Mammary epithelial cell (primary cell): ENCODE results near the gene VASN.

Experiments used
- EZH2 ChIP-seq: IDR thresholded peaks from 2 replicates; pipeline ENCODE4 v1.6.1; 2012; ENCODE audit warnings: low read length, inconsistent platforms, borderline replicate concordance
- TF ChIP-seq, protein P1 (sequence below), 2 donors: IDR thresholded peaks in 1 of 2; conservative IDR thresholded peaks in 1 of 2; 2 replicates each; pipeline ENCODE4 v1.5.1; 2011 to 2012; ENCODE audit warnings: inconsistent platforms in 2 of 2, low read length in 2 of 2, mild to moderate bottlenecking in 2 of 2, control low read depth in 1 of 2, low read depth in 1 of 2; ENCODE audit not compliant: insufficient read depth in 1 of 2; ENCODE audit errors: extremely low read depth in 1 of 2

DNA sequence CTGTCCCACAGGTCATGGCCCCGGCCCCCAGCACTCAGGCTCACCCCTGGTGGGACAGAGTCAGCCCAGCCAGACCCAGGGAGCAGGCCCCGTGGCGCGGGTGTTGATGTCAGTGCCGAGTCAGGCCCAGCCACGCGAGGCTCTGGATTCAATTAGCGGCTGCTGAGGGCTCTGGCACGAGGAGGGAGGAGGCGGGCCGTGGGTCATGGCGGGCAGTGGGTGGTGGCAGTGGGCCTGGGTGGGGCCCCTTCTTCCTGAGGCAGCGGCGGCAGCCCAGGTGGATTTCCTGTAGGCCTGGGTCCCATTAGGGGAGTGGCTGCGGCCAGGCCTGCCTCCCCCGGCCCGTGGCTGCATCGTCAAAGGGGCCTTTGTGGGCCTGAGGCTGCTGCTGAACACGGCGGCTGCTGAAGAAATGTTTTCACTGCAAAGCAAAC is 12.9 kb downstream of the VASN start:
- TF ChIP-seq, protein P1, sequence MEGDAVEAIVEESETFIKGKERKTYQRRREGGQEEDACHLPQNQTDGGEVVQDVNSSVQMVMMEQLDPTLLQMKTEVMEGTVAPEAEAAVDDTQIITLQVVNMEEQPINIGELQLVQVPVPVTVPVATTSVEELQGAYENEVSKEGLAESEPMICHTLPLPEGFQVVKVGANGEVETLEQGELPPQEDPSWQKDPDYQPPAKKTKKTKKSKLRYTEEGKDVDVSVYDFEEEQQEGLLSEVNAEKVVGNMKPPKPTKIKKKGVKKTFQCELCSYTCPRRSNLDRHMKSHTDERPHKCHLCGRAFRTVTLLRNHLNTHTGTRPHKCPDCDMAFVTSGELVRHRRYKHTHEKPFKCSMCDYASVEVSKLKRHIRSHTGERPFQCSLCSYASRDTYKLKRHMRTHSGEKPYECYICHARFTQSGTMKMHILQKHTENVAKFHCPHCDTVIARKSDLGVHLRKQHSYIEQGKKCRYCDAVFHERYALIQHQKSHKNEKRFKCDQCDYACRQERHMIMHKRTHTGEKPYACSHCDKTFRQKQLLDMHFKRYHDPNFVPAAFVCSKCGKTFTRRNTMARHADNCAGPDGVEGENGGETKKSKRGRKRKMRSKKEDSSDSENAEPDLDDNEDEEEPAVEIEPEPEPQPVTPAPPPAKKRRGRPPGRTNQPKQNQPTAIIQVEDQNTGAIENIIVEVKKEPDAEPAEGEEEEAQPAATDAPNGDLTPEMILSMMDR (conservative IDR thresholded peaks at IDR 0.05 in 1 of 2, IDR thresholded peaks at IDR 0.05 in 1 of 2; ENCODE audit: extremely low read depth in 1 of 2, insufficient read depth in 1 of 2, low read depth in 1 of 2, low read length in 2 of 2), result no peak
- no peak for TF ChIP-seq EZH2
